LNCAP (cell line): ENCODE results near the gene CCSAP.

Experiments used
- TF ChIP-seq, protein P1 (sequence below): fragments of 450-650 bp; IDR thresholded peaks from 2 replicates; pipeline ENCODE4 v1.5.1; 2017; ENCODE audit warnings: mild to moderate bottlenecking

CCSAP gene

DNA sequence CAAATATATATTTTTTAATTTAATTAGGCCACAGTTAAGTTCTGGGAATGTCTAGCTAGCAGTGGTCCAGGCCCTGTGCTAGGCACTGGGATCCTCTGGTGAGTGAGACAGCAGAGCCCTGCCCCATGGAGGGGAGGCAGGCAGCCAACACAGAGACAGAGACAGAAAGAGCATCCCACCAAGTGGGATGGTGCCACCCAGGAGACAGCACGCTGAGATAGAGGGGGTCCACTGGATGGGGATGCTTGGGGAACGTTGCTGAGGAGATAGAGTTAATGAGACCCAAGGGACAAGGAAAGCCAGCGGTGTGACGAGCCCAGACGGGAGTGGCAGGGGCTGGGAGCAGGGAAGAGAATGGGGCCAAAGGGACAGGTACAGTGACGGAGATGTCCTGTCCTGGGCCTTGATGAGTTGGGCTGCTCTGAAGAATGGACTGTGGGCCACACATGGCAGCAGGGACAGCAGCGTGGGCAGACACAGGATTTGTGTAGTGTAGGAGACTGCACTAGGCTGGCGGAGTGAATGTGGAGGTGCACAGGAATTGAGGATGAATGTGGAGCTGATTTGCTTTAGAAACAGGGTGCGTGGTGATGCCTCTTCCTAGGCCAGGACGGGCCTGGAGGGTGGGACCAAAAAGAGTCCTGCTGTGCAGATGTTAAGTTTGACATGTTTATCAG is 49.2 kb downstream of the CCSAP start:
- TF ChIP-seq, protein P1, sequence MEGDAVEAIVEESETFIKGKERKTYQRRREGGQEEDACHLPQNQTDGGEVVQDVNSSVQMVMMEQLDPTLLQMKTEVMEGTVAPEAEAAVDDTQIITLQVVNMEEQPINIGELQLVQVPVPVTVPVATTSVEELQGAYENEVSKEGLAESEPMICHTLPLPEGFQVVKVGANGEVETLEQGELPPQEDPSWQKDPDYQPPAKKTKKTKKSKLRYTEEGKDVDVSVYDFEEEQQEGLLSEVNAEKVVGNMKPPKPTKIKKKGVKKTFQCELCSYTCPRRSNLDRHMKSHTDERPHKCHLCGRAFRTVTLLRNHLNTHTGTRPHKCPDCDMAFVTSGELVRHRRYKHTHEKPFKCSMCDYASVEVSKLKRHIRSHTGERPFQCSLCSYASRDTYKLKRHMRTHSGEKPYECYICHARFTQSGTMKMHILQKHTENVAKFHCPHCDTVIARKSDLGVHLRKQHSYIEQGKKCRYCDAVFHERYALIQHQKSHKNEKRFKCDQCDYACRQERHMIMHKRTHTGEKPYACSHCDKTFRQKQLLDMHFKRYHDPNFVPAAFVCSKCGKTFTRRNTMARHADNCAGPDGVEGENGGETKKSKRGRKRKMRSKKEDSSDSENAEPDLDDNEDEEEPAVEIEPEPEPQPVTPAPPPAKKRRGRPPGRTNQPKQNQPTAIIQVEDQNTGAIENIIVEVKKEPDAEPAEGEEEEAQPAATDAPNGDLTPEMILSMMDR = no peak

DNA sequence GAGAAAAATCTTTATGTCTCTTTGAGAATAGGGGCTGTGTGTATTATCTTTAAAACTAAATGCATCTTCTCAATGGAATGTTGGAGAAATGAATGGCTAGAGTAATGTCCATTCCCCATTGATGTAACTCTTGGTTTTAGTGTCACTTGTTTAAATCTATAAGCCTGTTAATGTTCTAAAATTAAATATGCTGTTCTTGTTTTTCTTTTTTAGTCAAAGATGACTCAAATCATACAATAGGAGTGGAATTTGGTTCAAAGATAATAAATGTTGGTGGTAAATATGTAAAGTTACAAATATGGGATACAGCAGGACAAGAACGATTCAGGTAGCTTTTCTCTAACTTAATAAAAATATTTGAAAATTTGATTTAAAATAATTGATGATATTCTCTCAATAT is 54.3 kb downstream of the CCSAP start:
- TF ChIP-seq, protein P1 = no peak

DNA sequence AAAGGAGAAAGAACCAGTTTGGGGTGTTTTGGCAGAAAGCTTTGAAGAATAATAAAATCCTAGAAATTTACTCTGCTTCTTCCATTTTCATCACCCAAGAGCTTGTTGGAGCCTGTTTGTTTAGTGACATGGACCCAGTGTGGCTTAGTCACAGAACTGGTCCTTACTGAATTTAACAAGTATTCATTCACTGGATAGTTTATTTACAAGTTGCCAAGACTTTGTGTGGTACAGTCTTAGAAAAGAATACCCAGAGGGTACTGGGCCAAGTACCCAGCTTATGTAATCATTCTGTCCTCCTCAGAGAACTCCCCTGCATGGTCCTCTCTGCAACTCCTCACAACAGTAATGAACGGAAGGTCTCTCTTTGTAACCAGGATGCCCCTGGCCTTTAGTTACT is 55.6 kb downstream of the CCSAP start:
- TF ChIP-seq, protein P1 = no peak

DNA sequence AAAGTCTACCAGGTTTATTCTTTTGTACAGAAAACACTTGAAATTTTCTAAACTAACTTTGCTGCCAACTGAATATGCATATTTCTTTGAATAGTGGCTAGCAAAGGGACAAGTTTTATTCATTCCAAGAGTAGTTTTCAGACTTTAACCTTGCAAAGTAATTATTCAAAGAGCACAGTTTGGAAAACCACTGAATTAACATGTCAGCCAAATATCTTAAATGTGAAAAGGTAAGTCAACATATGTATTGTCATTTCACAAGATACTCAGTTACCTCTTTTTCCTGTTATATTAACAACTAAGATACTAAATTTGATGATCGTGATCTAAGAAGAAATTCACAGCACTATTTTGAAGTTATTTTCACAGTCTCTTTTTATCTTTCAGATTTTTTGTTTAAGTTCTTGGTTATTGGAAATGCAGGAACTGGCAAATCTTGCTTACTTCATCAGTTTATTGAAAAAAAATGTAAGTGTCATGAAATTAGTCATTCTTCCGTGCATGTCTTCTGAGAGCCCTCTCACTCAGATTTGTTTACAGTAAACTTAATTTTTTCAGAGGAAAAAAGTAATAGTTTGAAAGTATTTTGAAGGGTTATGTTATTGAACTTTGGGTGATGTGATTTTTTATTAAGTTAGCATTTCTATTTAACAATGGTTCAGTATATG is 56.6 kb downstream of the CCSAP start:
- TF ChIP-seq, protein P1 = no peak

DNA sequence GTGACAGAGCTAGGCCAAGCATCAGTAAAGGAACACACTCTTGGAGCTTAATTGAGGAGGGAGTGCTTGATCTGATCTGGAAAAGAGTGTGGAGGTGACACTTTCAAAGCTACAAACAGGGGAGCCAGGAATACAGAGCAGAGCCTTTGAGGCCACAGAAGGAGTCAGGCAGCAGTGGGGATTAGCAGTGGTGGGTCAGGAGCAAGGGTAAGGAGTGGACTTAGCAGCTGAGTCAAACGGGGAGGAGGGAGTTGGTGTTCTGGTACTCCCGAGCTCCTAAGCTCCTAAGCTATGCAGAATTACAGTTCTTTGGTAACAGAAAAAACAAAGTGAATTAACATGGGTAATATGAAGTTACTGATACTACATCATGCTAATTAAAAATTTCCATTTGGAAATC is 57.4 kb downstream of the CCSAP start:
- TF ChIP-seq, protein P1 = no peak

DNA sequence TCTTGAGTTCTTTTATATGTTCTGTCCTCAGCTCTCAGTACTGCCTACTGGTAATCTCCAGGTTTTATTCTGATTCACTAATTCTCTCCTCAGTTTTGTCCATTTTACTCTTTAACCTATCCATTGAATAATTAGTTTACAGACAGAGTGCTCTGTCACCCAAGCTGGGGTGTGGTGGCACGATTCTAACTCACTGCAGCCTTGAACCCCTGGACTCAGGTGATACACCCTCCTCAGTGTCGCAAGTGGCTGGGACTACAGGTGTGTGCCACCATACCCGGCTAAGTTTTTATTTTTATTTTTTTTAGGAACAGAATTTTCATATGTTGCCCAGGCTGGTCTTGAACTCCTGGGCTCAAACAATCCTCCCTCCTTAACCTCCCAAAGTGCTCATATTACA is 58.0 kb downstream of the CCSAP start:
- TF ChIP-seq, protein P1 = no peak

DNA sequence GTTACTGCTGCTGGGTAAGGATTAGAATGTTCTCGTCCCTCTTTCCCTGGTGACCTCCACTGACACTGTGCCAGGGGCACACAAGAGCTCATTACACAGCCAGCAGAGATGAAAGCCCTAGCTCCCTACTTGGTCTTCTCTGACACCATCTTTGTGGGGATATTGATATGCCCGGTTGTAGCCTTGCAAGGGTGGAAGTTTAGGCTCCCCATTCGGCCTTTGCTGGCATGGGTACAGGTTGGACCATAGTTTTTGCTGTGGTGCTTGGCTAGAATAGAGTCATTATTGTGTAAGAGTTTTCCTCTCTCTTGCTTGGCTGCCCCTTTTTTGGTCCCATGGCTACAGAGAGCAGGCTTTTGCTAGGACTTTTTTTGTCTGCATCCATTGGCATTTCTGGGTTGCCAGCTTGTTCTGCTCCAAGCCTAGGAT is 59.6 kb downstream of the CCSAP start:
- TF ChIP-seq, protein P1 = no peak
